Measurements from ENCODE around the gene ARL8B.
"Not testable (repeated sequence)": the region's sequence is repeated elsewhere in the genome, so short reads cannot be mapped to it uniquely, and the experiment has no call there.

- not testable (repeated sequence) for TF ChIP-seq POLR2AphosphoS5, POLR2A (IDR thresholded peaks at IDR 0.05; ENCODE audit: low read depth, low read length)
Measured at GRCh38 chr3:5081973-5082788, 39.9 kb upstream of the ARL8B start.
